IMR-90 (cell line): Measurements from ENCODE around the gene FIBCD1. TPM values are rescaled to one million over a fixed set of nuclear protein-coding genes. Genes with fewer than 3 reads are reported as not detected.

Source experiments
- ATAC-seq: fragments of 200-7000 bp; cut with Tn5 transposase; 2 replicates; pipeline ENCODE4 v1.9.1; 2020; ENCODE audit warnings: low read depth, mild to moderate bottlenecking, moderate library complexity
- BruUV-seq: library from RNA; stranded (reverse); fragments of 400-500 nt; replicated peaks from 2 replicates; lab custom pipeline; 2021; lab: Mats Ljungman, UMichigan
- CTCF ChIA-PET: fragments of 300-600 bp; formaldehyde crosslinking; extraction: SDS; loops from one replicate; lab custom pipeline; 2021; ENCODE audit warnings: antibody characterized with exemption; lab: Yijun Ruan, JAX
- POLR2A ChIA-PET: fragments of 300-600 bp; sonication (Branson Sonifier 250); formaldehyde crosslinking; loops from one replicate; lab custom pipeline; 2022; ENCODE audit warnings: antibody characterized with exemption; ENCODE audit not compliant: unreplicated experiment; lab: Charles Lee
- DNase-seq: peaks from one replicate; pipeline ENCODE4 v3.0.0; 2013
- H2AFZ ChIP-seq: replicated peaks from 2 replicates; pipeline ENCODE3; 2013; ENCODE audit warnings: low read length, mild to moderate bottlenecking; ENCODE audit not compliant: poor library complexity
- H2AK5ac ChIP-seq: 2 replicates; pipeline ENCODE4 v1.6.1; 2013; ENCODE audit warnings: low read depth, low read length, inconsistent platforms
- H2AK9ac ChIP-seq: replicated peaks from 2 replicates; pipeline ENCODE3; 2013; ENCODE audit warnings: mild to moderate bottlenecking, low read depth, low read length, moderate library complexity; ENCODE audit not compliant: poor library complexity
- H2BK120ac ChIP-seq: 2 replicates; pipeline ENCODE4 v1.6.1; 2013; ENCODE audit warnings: low read depth, low read length, inconsistent platforms
- H2BK15ac ChIP-seq: 3 replicates; pipeline ENCODE4 v1.6.1; 2013; ENCODE audit warnings: low read depth, low read length, inconsistent platforms
- H2BK20ac ChIP-seq: 2 replicates; pipeline ENCODE4 v1.6.1; 2013; ENCODE audit warnings: low read depth, mild to moderate bottlenecking, inconsistent platforms, low read length, moderate library complexity
- H2BK5ac ChIP-seq: 2 replicates; pipeline ENCODE4 v1.6.1; 2013; ENCODE audit warnings: mild to moderate bottlenecking, low read depth, low read length, inconsistent platforms; ENCODE audit not compliant: poor library complexity, severe bottlenecking
- H3K14ac ChIP-seq: replicated peaks from 2 replicates; pipeline ENCODE4 v1.6.1; 2013; ENCODE audit warnings: low read depth, low read length, inconsistent platforms
- H3K18ac ChIP-seq: 2 replicates; pipeline ENCODE4 v1.6.1; 2013; ENCODE audit warnings: low read depth, low read length, control low read depth
- H3K23ac ChIP-seq: 2 replicates; pipeline ENCODE4 v1.6.1; 2013; ENCODE audit warnings: low read depth, low read length, inconsistent platforms
- H3K27ac ChIP-seq: 2 replicates; pipeline ENCODE4 v1.5.1; 2013; ENCODE audit warnings: mild to moderate bottlenecking, control low read depth, low read length; ENCODE audit not compliant: insufficient read depth
- H3K27me3 ChIP-seq: 2 replicates; pipeline ENCODE4 v1.6.1; 2013; ENCODE audit warnings: low read length; ENCODE audit not compliant: control insufficient read depth, insufficient read depth
- H3K36me3 ChIP-seq: 2 replicates; pipeline ENCODE4 v1.6.1; 2013; ENCODE audit warnings: low read length, mixed read lengths; ENCODE audit not compliant: control insufficient read depth, insufficient read depth
- H3K4ac ChIP-seq: 2 replicates; pipeline ENCODE4 v1.6.1; 2013; ENCODE audit warnings: low read depth, low read length, inconsistent platforms
- H3K4me1 ChIP-seq: 2 replicates; pipeline ENCODE4 v1.6.1; 2013; ENCODE audit warnings: low read length, mixed read lengths; ENCODE audit not compliant: control insufficient read depth, insufficient read depth
- H3K4me2 ChIP-seq: 2 replicates; pipeline ENCODE4 v1.6.1; 2013; ENCODE audit warnings: low read depth, mild to moderate bottlenecking, control low read depth, low read length, moderate library complexity
- H3K4me3 ChIP-seq: 2 replicates; pipeline ENCODE4 v1.5.1; 2013; ENCODE audit warnings: low read depth, mild to moderate bottlenecking, control low read depth, low read length, moderate library complexity; ENCODE audit not compliant: insufficient read depth
- H3K56ac ChIP-seq: 2 replicates; pipeline ENCODE4 v1.6.1; 2013; ENCODE audit warnings: low read length, inconsistent platforms; ENCODE audit not compliant: insufficient read depth; ENCODE audit errors: extremely low read depth
- H3K79me1 ChIP-seq, 2 experiments: 2 replicates each; pipeline ENCODE4 v1.6.1; 2013; ENCODE audit warnings: low read length in 2 of 2, inconsistent platforms in 1 of 2, low read depth in 1 of 2
- H3K9ac ChIP-seq: 2 replicates; pipeline ENCODE4 v1.6.1; 2013; ENCODE audit warnings: low read depth, low read length, control low read depth
- H3K9me1 ChIP-seq: 2 replicates; pipeline ENCODE4 v1.6.1; 2013; ENCODE audit warnings: low read length, inconsistent platforms; ENCODE audit not compliant: insufficient read depth
- H3K9me3 ChIP-seq: 2 replicates; pipeline ENCODE4 v1.6.1; 2013; ENCODE audit warnings: low read length; ENCODE audit not compliant: control insufficient read depth, insufficient read depth
- H4K20me1 ChIP-seq: 2 replicates; pipeline ENCODE4 v1.6.1; 2013; ENCODE audit warnings: low read length, inconsistent platforms; ENCODE audit not compliant: insufficient read depth
- H4K5ac ChIP-seq: 2 replicates; pipeline ENCODE4 v1.6.1; 2013; ENCODE audit warnings: mild to moderate bottlenecking, low read depth, low read length, control low read depth
- H4K8ac ChIP-seq, 2 experiments: 2 replicates each; pipeline ENCODE4 v1.6.1; 2013; ENCODE audit warnings: low read depth in 2 of 2, low read length in 2 of 2, control low read depth in 1 of 2, inconsistent platforms in 1 of 2
- H4K91ac ChIP-seq: 2 replicates; pipeline ENCODE4 v1.6.1; 2013; ENCODE audit warnings: low read depth, low read length, inconsistent platforms; ENCODE audit not compliant: insufficient read depth
- CEBPB ChIP-seq: IDR thresholded peaks from 2 replicates; pipeline ENCODE4 v1.6.1; 2012; ENCODE audit warnings: low read depth, low read length, improper control_type of control experiment
- CHD1 ChIP-seq: IDR thresholded peaks from 2 replicates; pipeline ENCODE4 v1.6.1; 2012; ENCODE audit warnings: low read depth, low read length, improper control_type of control experiment
- CTCF ChIP-seq: conservative IDR thresholded peaks from 2 replicates; pipeline ENCODE4 v1.5.1; 2012; ENCODE audit warnings: mild to moderate bottlenecking, low read depth, low read length, improper control_type of control experiment
- ELK1 ChIP-seq: fragments of 150-350 bp; IDR thresholded peaks from 2 replicates; pipeline ENCODE4 v1.6.1; 2016; ENCODE audit warnings: low read depth, mild to moderate bottlenecking, low read length, moderate library complexity, borderline replicate concordance
- FOS ChIP-seq: fragments of 150-350 bp; IDR thresholded peaks from 2 replicates; pipeline ENCODE4 v1.6.1; 2016; ENCODE audit warnings: low read depth, low read length
- MAFK ChIP-seq: IDR thresholded peaks from 2 replicates; pipeline ENCODE4 v1.6.1; 2012; ENCODE audit warnings: low read depth, low read length, improper control_type of control experiment
- MAZ ChIP-seq: IDR thresholded peaks from 2 replicates; pipeline ENCODE4 v1.6.1; 2012; ENCODE audit warnings: low read depth, mild to moderate bottlenecking, low read length, improper control_type of control experiment, moderate library complexity, borderline replicate concordance
- MXI1 ChIP-seq: IDR thresholded peaks from 2 replicates; pipeline ENCODE4 v1.6.1; 2012; ENCODE audit warnings: low read depth, mild to moderate bottlenecking, low read length, moderate library complexity, borderline replicate concordance
- NFE2L2 ChIP-seq: fragments of 150-350 bp; IDR thresholded peaks from 2 replicates; pipeline ENCODE4 v1.6.1; 2016; ENCODE audit warnings: low read depth, mild to moderate bottlenecking, low read length
- POLR2A ChIP-seq: IDR thresholded peaks from 2 replicates; pipeline ENCODE4 v1.6.1; 2012; ENCODE audit warnings: mild to moderate bottlenecking, low read depth, low read length
- RAD21 ChIP-seq: IDR thresholded peaks from 2 replicates; pipeline ENCODE4 v1.6.1; 2012; ENCODE audit warnings: low read length, improper control_type of control experiment
- RCOR1 ChIP-seq: IDR thresholded peaks from 2 replicates; pipeline ENCODE4 v1.6.1; 2012; ENCODE audit warnings: mild to moderate bottlenecking, low read length, improper control_type of control experiment; ENCODE audit not compliant: insufficient replicate concordance
- RFX5 ChIP-seq: IDR thresholded peaks from 2 replicates; pipeline ENCODE4 v1.8.0; 2012; ENCODE audit warnings: low read depth, mild to moderate bottlenecking, low read length, moderate library complexity
- SMC3 ChIP-seq: fragments of 150-350 bp; IDR thresholded peaks from 2 replicates; pipeline ENCODE4 v1.6.1; 2016; ENCODE audit warnings: low read depth, mild to moderate bottlenecking, antibody characterized with exemption, low read length, moderate library complexity
- USF2 ChIP-seq: fragments of 150-350 bp; IDR thresholded peaks from 2 replicates; pipeline ENCODE4 v1.6.1; 2017; ENCODE audit warnings: mild to moderate bottlenecking, antibody characterized with exemption, low read length, low read depth
- WGBS, 2 experiments: methylation state at CpG; one replicate each; pipeline versions ENCODE4 v1.1.5 to v1.1.7; 2013; ENCODE audit warnings: missing lambda C conversion rate in 2 of 2; ENCODE audit not compliant: insufficient read length in 1 of 2; ENCODE audit errors: extremely low coverage in 2 of 2; 5-methylcytosine and 5-hydroxymethylcytosine counted together
- dilution Hi-C: fragments of 300-500 bp; cut with HindIII; formaldehyde crosslinking; loops from one replicate; pipeline ENCODE4 v1.14.3; 2018; ENCODE audit warnings: low sequenced_read_pairs; ENCODE audit not compliant: unreplicated experiment
- in situ Hi-C: fragments of 300-500 bp; cut with MboI; formaldehyde crosslinking; loops from 3 replicates; pipeline ENCODE4 v1.14.3; 2019; ENCODE audit warnings: low sequenced_read_pairs, inconsistent platforms, mixed read lengths
- intact Hi-C: fragments of 100-400 bp; cut with micrococcal nuclease; formaldehyde crosslinking; loops from 2 replicates; pipeline ENCODE4 v1.10.0; 2022
- polyA plus RNA-seq, 3 experiments: library from polyadenylated mRNA; depleted of rRNA; stranded (reverse); fragments of >200 nt; gene quantifications; 2 replicates each; pipeline ENCODE4 v1.2.3, GENCODE V29; 2012; ENCODE audit warnings: low replicate concordance in 1 of 3
- total RNA-seq: library from RNA; depleted of rRNA; stranded (reverse); fragments of >200 nt; gene quantifications from 2 replicates; pipeline ENCODE4 v1.2.3, GENCODE V29; 2012

Gene FIBCD1
- total and polyA plus RNA-seq, 2 of the 4 experiments (the other 2 are of a cell fraction), result 1.1 to 10.1 TPM

GRCh38 chr9:130959809-130960334 is 20.8 kb upstream of the FIBCD1 start:
- in situ Hi-C loops, result no loop called here
- no TSS peak for BruUV-seq
- Histone ChIP-seq H3K23ac (no peak overlapping the region), H4K8ac (no peak overlapping the region), H3K27ac (no peak overlapping the region), H2BK5ac (no peak overlapping the region), H2AK9ac (no peak overlapping the region), H2BK120ac (0 out of 2 replicates have a peak overlapping the region, but pooled peaks have one; percentile 67), H4K20me1 (no peaks in the 10 kb centered on the region), H2AK5ac (peak overlapping the region; percentile 23; the same call in 1 of the 2 replicates), H3K36me3 (no peaks in the 10 kb centered on the region), H2BK20ac (peak overlapping the region; percentile 20; the same call in 1 of the 2 replicates), H3K9me3 (peaks cover 3% of the 10 kb centered on the region; the same call in 1 of the 2 replicates), H2BK15ac (peak overlapping the region; percentile 64; the same call in 1 of the 3 replicates), H3K14ac (no peak overlapping the region), H3K4me3 (no peak overlapping the region), H3K9ac (no peak overlapping the region), H3K4me2 (no peak overlapping the region), H3K27me3 (peaks cover 12% of the 10 kb centered on the region; the same call in 1 of the 2 replicates), H3K9me1 (peaks cover 19% of the 10 kb centered on the region), H3K79me1 (no peaks in the 10 kb centered on the region), H2AFZ (no peak overlapping the region), H3K18ac (no peak overlapping the region), H3K4ac (peak overlapping the region; percentile 22; the same call in 1 of the 2 replicates), H4K5ac (no peak overlapping the region), H3K4me1 (peaks cover 10% of the 10 kb centered on the region), H4K91ac (no peak overlapping the region; the same call in 1 of the 2 replicates), H3K56ac (no peak overlapping the region)
- DNase-seq, result no peak
- TF ChIP-seq MXI1 (no peak), RFX5 (no peak), POLR2A (no peak), RAD21 (no peak), CTCF (no peak), CEBPB (no peak), NFE2L2 (no peak), CHD1 (no peak), RCOR1 (no peak), MAZ (no peak), USF2 (no peak), ELK1 (no peak), MAFK (no peak), SMC3 (no peak), FOS (no peak)
- intact Hi-C loops, result no loop called here
- 60% methylated on average over 1 of the region's 9 CpGs; no CpG with 5 or more reads in 1 of the 2 experiments for WGBS, 2 experiments
- CTCF ChIA-PET, result no interaction called here
- POLR2A ChIA-PET, result no interaction called here
- ATAC-seq, result no peak
- dilution Hi-C loops, result no loop called here
